Upper lobe of left lung (tissue), 6 donors: ENCODE data around the gene NFS1. TPM values are rescaled to one million over a fixed set of nuclear protein-coding genes. Genes with fewer than 3 reads are reported as not detected.

Source experiments
- ATAC-seq, 2 donors: fragments of 200-7000 bp; cut with Tn5 transposase; one replicate each; pipeline ENCODE4 v1.9.1; 2022; ENCODE audit warnings: mild to moderate bottlenecking in 2 of 2, moderate library complexity in 2 of 2; ENCODE audit not compliant: low FRiP score in 2 of 2
- DNase-seq, 2 donors: peaks; one replicate each; pipeline ENCODE4 v3.0.0-alpha.2; 2019 to 2020
- H3K27ac ChIP-seq, 4 donors: fragments of 200-600 bp; sonication (generic); one replicate each; pipeline ENCODE4 v1.5.1; 2016 to 2019
- H3K27me3 ChIP-seq, 4 donors: fragments of 200-600 bp; sonication (generic); one replicate each; pipeline ENCODE4 v1.5.1; 2017 to 2019
- H3K36me3 ChIP-seq, 4 donors: fragments of 200-600 bp; sonication (generic); one replicate each; pipeline ENCODE4 v1.5.1; 2016 to 2019
- H3K4me1 ChIP-seq, 4 donors: fragments of 200-600 bp; sonication (generic); one replicate each; pipeline ENCODE4 v1.5.1; 2018 to 2019
- H3K4me3 ChIP-seq, 4 donors: fragments of 200-600 bp; sonication (generic); one replicate each; pipeline ENCODE4 v1.5.1; 2017 to 2019; ENCODE audit warnings: mild to moderate bottlenecking in 2 of 4, moderate library complexity in 1 of 4
- H3K9me3 ChIP-seq, 4 donors: fragments of 200-600 bp; sonication (generic); one replicate each; pipeline ENCODE4 v1.5.1; 2018 to 2019
- EP300 ChIP-seq, 4 donors: sonication (generic); formaldehyde crosslinking; IDR thresholded peaks; one replicate each; pipeline ENCODE4 v1.5.1; 2017; ENCODE audit warnings: antibody characterized with exemption in 4 of 4, control low read depth in 2 of 4
- POLR2A ChIP-seq, 4 donors: fragments of 450-650 bp; IDR thresholded peaks; one replicate each; pipeline ENCODE4 v1.5.1; 2016 to 2017; ENCODE audit warnings: antibody characterized with exemption in 4 of 4, mild to moderate bottlenecking in 2 of 4
- POLR2AphosphoS5 ChIP-seq, 2 donors: sonication (generic); formaldehyde crosslinking; IDR thresholded peaks; one replicate each; pipeline ENCODE4 v1.5.1; 2017; ENCODE audit warnings: antibody characterized with exemption in 2 of 2
- WGBS, 2 donors: methylation state at CpG; one replicate each; pipeline ENCODE4 v1.1.5; 2017 to 2018; 5-methylcytosine and 5-hydroxymethylcytosine counted together
- total RNA-seq, 6 donors: library from RNA; depleted of rRNA in 4 of 6; stranded (reverse); fragments of >200 nt in 4 of 6; gene quantifications; one replicate each; pipeline versions ENCODE4 v1.1.0 to v1.2.1, GENCODE V29; 2016 to 2021
- TF ChIP-seq, protein P1 (sequence below), 6 experiments: fragments of 450-650 bp in 4 of 6; fragments of 200-600 bp in 2 of 6; sonication (generic) in 2 of 6; IDR thresholded peaks; one replicate each; pipeline ENCODE4 v1.5.1; 2016 to 2019; ENCODE audit warnings: antibody characterized with exemption in 6 of 6
- donor health status: DM: no; HTN: no; CAD: no; lungs with moderate emphysema.
- donor health status: DM: no; HTN: yes; CAD: no; lungs with severe emphysema.

Gene NFS1
- total RNA-seq, 6 donors from 2014 or later = 16.2 to 90.1 (median 22.6) TPM

DNA sequence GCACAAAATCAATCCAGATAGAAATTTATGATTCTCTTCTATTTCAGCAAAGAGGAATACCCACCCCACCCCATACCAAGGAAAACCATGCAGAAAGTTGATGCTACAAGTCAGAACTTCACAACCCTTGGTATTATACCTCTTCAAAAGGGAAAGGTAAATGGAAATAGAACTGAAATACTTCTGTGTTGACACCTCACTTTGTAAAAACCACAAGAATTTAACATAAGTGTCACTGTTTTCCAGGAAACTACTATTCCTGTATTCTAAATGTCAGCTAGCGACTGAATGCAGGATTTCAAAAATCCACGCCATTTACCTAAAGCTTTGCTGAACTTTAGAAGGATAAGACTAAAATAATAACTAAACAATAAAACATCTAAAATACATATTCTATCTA, 38.1 kb downstream of the NFS1 start:
- peaks cover 61 to 80% (median 65%) of the 10 kb centered on the region in 4 donors for H3K4me1 ChIP-seq
- 50 to 62% methylated on average over 2 of the region's 2 CpGs for WGBS, 2 donors
- peak overlapping the region in 3 of 4 donors; percentile 42 to 50 (median 45) for H3K27ac ChIP-seq
- H3K27me3 ChIP-seq = no peaks in the 10 kb centered on the region
- no peak for DNase-seq
- H3K4me3 ChIP-seq = peak overlapping the region in 1 of 4 donors; percentile 75
- no peak for ATAC-seq
- no peaks in the 10 kb centered on the region for H3K9me3 ChIP-seq
- TF ChIP-seq POLR2A (IDR thresholded peaks at IDR 0.05) (no peak), EP300 (IDR thresholded peaks at IDR 0.05) (no peak), POLR2AphosphoS5 (IDR thresholded peaks at IDR 0.05) (no peak)
- TF ChIP-seq, protein P1, sequence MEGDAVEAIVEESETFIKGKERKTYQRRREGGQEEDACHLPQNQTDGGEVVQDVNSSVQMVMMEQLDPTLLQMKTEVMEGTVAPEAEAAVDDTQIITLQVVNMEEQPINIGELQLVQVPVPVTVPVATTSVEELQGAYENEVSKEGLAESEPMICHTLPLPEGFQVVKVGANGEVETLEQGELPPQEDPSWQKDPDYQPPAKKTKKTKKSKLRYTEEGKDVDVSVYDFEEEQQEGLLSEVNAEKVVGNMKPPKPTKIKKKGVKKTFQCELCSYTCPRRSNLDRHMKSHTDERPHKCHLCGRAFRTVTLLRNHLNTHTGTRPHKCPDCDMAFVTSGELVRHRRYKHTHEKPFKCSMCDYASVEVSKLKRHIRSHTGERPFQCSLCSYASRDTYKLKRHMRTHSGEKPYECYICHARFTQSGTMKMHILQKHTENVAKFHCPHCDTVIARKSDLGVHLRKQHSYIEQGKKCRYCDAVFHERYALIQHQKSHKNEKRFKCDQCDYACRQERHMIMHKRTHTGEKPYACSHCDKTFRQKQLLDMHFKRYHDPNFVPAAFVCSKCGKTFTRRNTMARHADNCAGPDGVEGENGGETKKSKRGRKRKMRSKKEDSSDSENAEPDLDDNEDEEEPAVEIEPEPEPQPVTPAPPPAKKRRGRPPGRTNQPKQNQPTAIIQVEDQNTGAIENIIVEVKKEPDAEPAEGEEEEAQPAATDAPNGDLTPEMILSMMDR (IDR thresholded peaks at IDR 0.05) = no peak
- H3K36me3 ChIP-seq = peaks cover 0 to 6% (median 0%) of the 10 kb centered on the region in 4 donors

DNA sequence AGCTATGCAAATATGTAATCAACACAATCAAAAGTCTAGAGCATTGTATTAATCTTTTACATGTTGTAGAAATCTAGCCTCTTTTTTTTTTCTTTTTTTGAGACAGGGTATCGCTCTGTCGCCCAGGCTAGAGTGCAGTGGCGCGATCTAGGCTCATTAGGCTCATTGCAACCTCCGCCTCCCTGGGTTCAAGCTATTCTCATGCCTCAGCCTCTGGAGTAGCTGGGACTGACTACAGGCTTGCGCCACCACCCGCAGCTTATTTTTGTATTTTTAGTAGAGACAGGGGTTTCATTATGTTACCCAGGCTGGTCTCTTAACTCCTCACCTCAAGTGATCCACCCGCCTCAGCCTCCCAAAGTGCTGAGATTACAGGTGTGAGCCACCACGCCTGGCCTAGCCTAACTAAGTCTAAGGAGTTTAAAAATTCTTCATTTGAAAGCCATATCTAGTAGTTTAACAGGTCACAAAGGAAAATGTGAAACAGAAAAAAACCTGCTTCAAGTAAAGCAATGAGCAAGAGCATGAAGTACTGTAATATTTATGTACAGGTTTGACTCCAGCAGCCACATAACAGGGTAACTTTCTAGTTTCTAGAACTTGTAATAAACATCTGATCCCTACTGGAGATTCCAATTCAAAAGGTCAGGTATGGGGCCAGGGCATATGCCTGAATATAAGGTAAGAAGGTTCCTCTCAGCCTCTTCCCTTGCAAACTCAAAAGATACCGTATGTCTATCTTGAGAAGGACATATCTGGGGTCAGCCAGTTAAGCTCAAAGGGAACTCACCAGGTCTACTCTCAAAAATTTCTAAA, 38.8 kb downstream of the NFS1 start:
- Histone ChIP-seq H3K9me3 (no peaks in the 10 kb centered on the region), H3K36me3 (peaks cover 0 to 6% (median 0%) of the 10 kb centered on the region in 4 donors), H3K27me3 (no peaks in the 10 kb centered on the region), H3K4me3 (no peak overlapping the region), H3K27ac (peak overlapping the region in 3 of 4 donors; percentile 14 to 45 (median 42)), H3K4me1 (peaks cover 61 to 80% (median 65%) of the 10 kb centered on the region in 4 donors)
- 89 to 90% methylated on average over 10 of the region's 10 CpGs for WGBS, 2 donors
- TF ChIP-seq POLR2A (IDR thresholded peaks at IDR 0.05) (no peak), POLR2AphosphoS5 (IDR thresholded peaks at IDR 0.05) (no peak), EP300 (IDR thresholded peaks at IDR 0.05) (no peak)
- TF ChIP-seq, protein P1 (IDR thresholded peaks at IDR 0.05) = no peak
- DNase-seq (no peak), ATAC-seq (no peak)

DNA sequence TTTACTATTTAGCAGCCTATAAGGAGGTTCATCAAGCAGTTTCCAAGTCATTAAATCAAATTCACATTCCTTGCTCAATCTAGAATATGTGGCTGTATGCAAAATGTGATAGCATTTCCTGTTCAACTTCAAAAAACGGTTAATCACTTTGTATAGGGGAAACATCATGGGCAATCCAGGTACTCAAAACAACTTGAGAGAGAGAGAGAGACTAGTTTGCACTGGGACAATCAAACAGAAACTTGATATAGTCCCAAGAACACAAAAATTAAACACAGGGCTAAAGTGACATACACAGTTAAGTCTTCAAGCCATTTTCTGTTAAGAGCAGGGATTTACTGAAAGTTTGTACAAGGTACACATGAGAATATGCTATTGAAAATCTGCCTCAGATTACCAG, 41.9 kb downstream of the NFS1 start:
- Histone ChIP-seq H3K36me3 (peaks cover 3 to 36% (median 24%) of the 10 kb centered on the region in 4 donors), H3K4me1 (peaks cover 49 to 60% (median 55%) of the 10 kb centered on the region in 4 donors), H3K27ac (peak overlapping the region in 3 of 4 donors; percentile 31 to 52 (median 39)), H3K4me3 (no peak overlapping the region), H3K9me3 (no peaks in the 10 kb centered on the region), H3K27me3 (no peaks in the 10 kb centered on the region)
- ATAC-seq (no peak), DNase-seq (no peak)
- TF ChIP-seq POLR2AphosphoS5 (IDR thresholded peaks at IDR 0.05) = no peak
- TF ChIP-seq EP300 (IDR thresholded peaks at IDR 0.05) = no peak
- TF ChIP-seq, protein P1 (IDR thresholded peaks at IDR 0.05) = no peak
- no peak for TF ChIP-seq POLR2A (IDR thresholded peaks at IDR 0.05)
- WGBS, 2 donors = 0 to 3% methylated on average over 1 of the region's 1 CpG

DNA sequence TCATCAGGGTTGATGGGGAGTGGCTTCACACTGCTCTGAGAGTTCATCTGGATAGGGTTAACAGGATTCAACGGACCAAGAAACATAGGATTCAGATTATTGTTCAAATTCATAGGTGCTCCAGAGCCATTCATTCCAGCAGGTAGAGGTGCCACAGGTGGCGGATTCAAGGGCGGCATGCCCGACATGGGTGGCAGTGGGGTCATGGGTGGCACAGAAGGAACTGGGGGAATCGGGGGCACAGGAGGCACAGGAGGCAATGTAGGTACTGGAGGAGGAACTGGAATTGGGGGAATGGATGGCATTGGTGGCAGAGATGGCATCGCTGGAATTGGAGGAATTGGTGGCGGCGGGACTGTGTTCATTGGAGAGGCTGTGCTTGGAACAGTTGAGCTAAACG, 44.7 kb downstream of the NFS1 start:
- H3K4me1 ChIP-seq = peaks cover 25 to 42% (median 37%) of the 10 kb centered on the region in 4 donors
- H3K27me3 ChIP-seq = no peaks in the 10 kb centered on the region
- WGBS, 2 donors = 91 to 98% methylated on average over 9 of the region's 9 CpGs
- TF ChIP-seq, protein P1 (IDR thresholded peaks at IDR 0.05) = no peak
- TF ChIP-seq EP300 (IDR thresholded peaks at IDR 0.05) = no peak
- no peak for TF ChIP-seq POLR2A (IDR thresholded peaks at IDR 0.05)
- no peak for TF ChIP-seq POLR2AphosphoS5 (IDR thresholded peaks at IDR 0.05)
- DNase-seq = no peak
- no peak for ATAC-seq
- H3K36me3 ChIP-seq = peaks cover 3 to 38% (median 24%) of the 10 kb centered on the region in 4 donors
- H3K4me3 ChIP-seq = no peak overlapping the region
- H3K27ac ChIP-seq = no peak overlapping the region
- no peaks in the 10 kb centered on the region for H3K9me3 ChIP-seq
